ENCODE results near the gene THAP4. TPM values are rescaled to one million over a fixed set of nuclear protein-coding genes. Genes with fewer than 3 reads are reported as not detected.

THAP4 gene
- total and polyA plus RNA-seq, 2 of the 13 experiments (the other 11 are each of a cell fraction or from before 2014, with no cell fraction given): 59.7 to 75.7 TPM

DNA sequence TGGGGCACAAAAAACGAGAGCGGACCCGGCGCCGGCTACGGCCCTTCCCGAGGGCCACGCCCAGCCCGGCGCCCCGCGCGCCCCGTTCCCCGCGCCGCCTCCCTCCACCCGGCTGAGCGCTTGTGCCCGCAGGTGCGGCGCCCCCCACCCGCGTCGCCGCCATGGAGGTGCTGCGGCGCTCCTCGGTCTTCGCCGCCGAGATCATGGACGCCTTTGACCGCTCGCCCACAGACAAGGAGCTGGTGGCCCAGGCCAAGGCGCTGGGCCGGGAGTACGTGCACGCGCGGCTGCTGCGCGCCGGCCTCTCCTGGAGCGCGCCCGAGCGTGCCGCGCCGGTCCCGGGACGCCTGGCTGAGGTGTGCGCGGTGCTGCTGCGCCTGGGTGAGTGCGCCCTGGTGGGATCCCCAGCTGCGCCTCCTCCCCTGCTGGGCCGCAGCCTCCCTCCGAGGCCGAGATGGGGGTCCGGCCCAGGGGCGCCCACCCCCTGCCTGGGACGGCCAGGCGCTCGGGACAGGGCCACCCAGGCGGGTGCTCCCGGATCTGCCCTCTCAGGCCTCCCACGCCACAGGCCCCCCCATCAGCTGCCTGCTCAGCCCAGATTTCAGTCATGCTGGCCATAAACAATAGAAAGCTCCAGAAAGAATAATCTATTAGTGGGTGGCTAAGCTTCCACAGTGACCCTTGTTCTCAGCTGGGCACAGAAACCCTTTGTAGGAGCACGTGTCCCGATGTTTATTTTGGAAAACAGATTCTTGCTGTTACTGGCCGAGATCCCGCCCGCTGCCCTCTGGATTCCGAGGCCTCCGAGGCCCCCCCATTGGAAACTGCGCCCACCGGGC is 77.4 kb downstream of the THAP4 start (continued):
- TF ChIP-seq, protein P1, sequence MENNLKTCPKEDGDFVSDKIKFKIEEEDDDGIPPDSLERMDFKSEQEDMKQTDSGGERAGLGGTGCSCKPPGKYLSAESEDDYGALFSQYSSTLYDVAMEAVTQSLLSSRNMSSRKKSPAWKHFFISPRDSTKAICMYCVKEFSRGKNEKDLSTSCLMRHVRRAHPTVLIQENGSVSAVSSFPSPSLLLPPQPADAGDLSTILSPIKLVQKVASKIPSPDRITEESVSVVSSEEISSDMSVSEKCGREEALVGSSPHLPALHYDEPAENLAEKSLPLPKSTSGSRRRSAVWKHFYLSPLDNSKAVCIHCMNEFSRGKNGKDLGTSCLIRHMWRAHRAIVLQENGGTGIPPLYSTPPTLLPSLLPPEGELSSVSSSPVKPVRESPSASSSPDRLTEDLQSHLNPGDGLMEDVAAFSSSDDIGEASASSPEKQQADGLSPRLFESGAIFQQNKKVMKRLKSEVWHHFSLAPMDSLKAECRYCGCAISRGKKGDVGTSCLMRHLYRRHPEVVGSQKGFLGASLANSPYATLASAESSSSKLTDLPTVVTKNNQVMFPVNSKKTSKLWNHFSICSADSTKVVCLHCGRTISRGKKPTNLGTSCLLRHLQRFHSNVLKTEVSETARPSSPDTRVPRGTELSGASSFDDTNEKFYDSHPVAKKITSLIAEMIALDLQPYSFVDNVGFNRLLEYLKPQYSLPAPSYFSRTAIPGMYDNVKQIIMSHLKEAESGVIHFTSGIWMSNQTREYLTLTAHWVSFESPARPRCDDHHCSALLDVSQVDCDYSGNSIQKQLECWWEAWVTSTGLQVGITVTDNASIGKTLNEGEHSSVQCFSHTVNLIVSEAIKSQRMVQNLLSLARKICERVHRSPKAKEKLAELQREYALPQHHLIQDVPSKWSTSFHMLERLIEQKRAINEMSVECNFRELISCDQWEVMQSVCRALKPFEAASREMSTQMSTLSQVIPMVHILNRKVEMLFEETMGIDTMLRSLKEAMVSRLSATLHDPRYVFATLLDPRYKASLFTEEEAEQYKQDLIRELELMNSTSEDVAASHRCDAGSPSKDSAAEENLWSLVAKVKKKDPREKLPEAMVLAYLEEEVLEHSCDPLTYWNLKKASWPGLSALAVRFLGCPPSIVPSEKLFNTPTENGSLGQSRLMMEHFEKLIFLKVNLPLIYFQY (CRISPR knock-in tag; IDR thresholded peaks at IDR 0.05; ENCODE audit: borderline replicate concordance): no peak
- TF ChIP-seq NCOR1 (IDR thresholded peaks at IDR 0.05; ENCODE audit: borderline replicate concordance, low read length) (no peak), CBX2 (IDR thresholded peaks at IDR 0.05; ENCODE audit: low read depth, low read length) (no peak), CBX2 (CRISPR knock-in tag; IDR thresholded peaks at IDR 0.05; ENCODE audit: low read depth) (0 out of 2 replicates have a peak, but pooled peaks have one; percentile 27), NFE2L2 (IDR thresholded peaks at IDR 0.05; ENCODE audit: low read length) (no peak), ZNF264 (CRISPR knock-in tag; IDR thresholded peaks at IDR 0.05) (peak; percentile 55; the same call in 1 of the 2 replicates), PRMT3 (CRISPR knock-in tag; IDR thresholded peaks at IDR 0.05; ENCODE audit: borderline replicate concordance, low read depth) (no peak; the same call in 1 of the 2 replicates), ZNF781 (CRISPR knock-in tag; IDR thresholded peaks at IDR 0.05; ENCODE audit: borderline replicate concordance, not compliant biosample characterization) (no peak), ZBTB21 (CRISPR knock-in tag; IDR thresholded peaks at IDR 0.05) (no peak; the same call in 1 of the 2 replicates)
- TF ChIP-seq, protein P2, sequence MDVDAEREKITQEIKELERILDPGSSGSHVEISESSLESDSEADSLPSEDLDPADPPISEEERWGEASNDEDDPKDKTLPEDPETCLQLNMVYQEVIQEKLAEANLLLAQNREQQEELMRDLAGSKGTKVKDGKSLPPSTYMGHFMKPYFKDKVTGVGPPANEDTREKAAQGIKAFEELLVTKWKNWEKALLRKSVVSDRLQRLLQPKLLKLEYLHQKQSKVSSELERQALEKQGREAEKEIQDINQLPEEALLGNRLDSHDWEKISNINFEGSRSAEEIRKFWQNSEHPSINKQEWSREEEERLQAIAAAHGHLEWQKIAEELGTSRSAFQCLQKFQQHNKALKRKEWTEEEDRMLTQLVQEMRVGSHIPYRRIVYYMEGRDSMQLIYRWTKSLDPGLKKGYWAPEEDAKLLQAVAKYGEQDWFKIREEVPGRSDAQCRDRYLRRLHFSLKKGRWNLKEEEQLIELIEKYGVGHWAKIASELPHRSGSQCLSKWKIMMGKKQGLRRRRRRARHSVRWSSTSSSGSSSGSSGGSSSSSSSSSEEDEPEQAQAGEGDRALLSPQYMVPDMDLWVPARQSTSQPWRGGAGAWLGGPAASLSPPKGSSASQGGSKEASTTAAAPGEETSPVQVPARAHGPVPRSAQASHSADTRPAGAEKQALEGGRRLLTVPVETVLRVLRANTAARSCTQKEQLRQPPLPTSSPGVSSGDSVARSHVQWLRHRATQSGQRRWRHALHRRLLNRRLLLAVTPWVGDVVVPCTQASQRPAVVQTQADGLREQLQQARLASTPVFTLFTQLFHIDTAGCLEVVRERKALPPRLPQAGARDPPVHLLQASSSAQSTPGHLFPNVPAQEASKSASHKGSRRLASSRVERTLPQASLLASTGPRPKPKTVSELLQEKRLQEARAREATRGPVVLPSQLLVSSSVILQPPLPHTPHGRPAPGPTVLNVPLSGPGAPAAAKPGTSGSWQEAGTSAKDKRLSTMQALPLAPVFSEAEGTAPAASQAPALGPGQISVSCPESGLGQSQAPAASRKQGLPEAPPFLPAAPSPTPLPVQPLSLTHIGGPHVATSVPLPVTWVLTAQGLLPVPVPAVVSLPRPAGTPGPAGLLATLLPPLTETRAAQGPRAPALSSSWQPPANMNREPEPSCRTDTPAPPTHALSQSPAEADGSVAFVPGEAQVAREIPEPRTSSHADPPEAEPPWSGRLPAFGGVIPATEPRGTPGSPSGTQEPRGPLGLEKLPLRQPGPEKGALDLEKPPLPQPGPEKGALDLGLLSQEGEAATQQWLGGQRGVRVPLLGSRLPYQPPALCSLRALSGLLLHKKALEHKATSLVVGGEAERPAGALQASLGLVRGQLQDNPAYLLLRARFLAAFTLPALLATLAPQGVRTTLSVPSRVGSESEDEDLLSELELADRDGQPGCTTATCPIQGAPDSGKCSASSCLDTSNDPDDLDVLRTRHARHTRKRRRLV (CRISPR knock-in tag; IDR thresholded peaks at IDR 0.05): no peak
- TF ChIP-seq, protein P3, sequence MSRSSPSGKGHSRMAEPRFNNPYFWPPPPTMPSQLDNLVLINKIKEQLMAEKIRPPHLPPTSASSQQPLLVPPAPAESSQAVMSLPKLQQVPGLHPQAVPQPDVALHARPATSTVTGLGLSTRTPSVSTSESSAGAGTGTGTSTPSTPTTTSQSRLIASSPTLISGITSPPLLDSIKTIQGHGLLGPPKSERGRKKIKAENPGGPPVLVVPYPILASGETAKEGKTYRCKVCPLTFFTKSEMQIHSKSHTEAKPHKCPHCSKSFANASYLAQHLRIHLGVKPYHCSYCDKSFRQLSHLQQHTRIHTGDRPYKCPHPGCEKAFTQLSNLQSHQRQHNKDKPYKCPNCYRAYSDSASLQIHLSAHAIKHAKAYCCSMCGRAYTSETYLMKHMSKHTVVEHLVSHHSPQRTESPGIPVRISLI (CRISPR knock-in tag; IDR thresholded peaks at IDR 0.05; ENCODE audit: borderline replicate concordance): no peak
- TF ChIP-seq, protein P4, sequence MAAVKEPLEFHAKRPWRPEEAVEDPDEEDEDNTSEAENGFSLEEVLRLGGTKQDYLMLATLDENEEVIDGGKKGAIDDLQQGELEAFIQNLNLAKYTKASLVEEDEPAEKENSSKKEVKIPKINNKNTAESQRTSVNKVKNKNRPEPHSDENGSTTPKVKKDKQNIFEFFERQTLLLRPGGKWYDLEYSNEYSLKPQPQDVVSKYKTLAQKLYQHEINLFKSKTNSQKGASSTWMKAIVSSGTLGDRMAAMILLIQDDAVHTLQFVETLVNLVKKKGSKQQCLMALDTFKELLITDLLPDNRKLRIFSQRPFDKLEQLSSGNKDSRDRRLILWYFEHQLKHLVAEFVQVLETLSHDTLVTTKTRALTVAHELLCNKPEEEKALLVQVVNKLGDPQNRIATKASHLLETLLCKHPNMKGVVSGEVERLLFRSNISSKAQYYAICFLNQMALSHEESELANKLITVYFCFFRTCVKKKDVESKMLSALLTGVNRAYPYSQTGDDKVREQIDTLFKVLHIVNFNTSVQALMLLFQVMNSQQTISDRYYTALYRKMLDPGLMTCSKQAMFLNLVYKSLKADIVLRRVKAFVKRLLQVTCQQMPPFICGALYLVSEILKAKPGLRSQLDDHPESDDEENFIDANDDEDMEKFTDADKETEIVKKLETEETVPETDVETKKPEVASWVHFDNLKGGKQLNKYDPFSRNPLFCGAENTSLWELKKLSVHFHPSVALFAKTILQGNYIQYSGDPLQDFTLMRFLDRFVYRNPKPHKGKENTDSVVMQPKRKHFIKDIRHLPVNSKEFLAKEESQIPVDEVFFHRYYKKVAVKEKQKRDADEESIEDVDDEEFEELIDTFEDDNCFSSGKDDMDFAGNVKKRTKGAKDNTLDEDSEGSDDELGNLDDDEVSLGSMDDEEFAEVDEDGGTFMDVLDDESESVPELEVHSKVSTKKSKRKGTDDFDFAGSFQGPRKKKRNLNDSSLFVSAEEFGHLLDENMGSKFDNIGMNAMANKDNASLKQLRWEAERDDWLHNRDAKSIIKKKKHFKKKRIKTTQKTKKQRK (IDR thresholded peaks at IDR 0.05; ENCODE audit: low read length): no peak
